Retinal pigment epithelial cell (primary cell): Measurements from ENCODE around the gene OCA2.

ENCODE experiments used
- DNase-seq: peaks from one replicate; pipeline ENCODE4 v3.0.0-alpha.2; 2010; ENCODE audit warnings: low read depth
- H3K4me3 ChIP-seq: 2 replicates; pipeline ENCODE4 v1.5.1; 2011; ENCODE audit warnings: mild to moderate bottlenecking, low read length, control low read depth, moderate library complexity
- CTCF ChIP-seq: conservative IDR thresholded peaks from 2 replicates; pipeline ENCODE4 v1.5.1; 2011; ENCODE audit warnings: low read depth, low read length, control low read depth, inconsistent platforms

Gene OCA2

GRCh38 chr15:27776501-27776900 is 322.6 kb downstream of the OCA2 start:
- no peak for TF ChIP-seq CTCF
- H3K4me3 ChIP-seq: no peak overlapping the region
- DNase-seq: no peak

GRCh38 chr15:27774638-27775037 is 324.5 kb downstream of the OCA2 start:
- H3K4me3 ChIP-seq: no peak overlapping the region
- DNase-seq: no peak
- TF ChIP-seq CTCF: no peak

- no peak overlapping the region for H3K4me3 ChIP-seq
- no peak for DNase-seq
- TF ChIP-seq CTCF: no peak
Observed at GRCh38 chr15:27774191-27774590, 324.9 kb downstream of the OCA2 start.

- TF ChIP-seq CTCF: no peak
- no peak for DNase-seq
- no peak overlapping the region for H3K4me3 ChIP-seq
Observed at GRCh38 chr15:27771892-27772291, 327.2 kb downstream of the OCA2 start.

GRCh38 chr15:27770769-27771554 is 328.2 kb downstream of the OCA2 start:
- no peak overlapping the region for H3K4me3 ChIP-seq
- TF ChIP-seq CTCF: no peak
- no peak for DNase-seq

GRCh38 chr15:27770086-27770607 is 329.0 kb downstream of the OCA2 start:
- H3K4me3 ChIP-seq: no peak overlapping the region
- no peak for DNase-seq
- TF ChIP-seq CTCF: no peak

GRCh38 chr15:27769652-27770051 is 329.5 kb downstream of the OCA2 start:
- no peak for DNase-seq
- H3K4me3 ChIP-seq: no peak overlapping the region
- no peak for TF ChIP-seq CTCF
